NB4 (cell line): ENCODE measurements around the gene HLA-DMB.

Source experiments
- CTCF ChIP-seq: IDR thresholded peaks from one replicate; pipeline ENCODE4 v1.5.1; 2012; ENCODE audit warnings: low read depth, low read length
- POLR2A ChIP-seq: IDR thresholded peaks from 2 replicates; pipeline ENCODE4 v1.6.1; 2011; ENCODE audit warnings: mild to moderate bottlenecking; ENCODE audit not compliant: insufficient read length; ENCODE audit errors: extremely low read depth

GRCh38 chr6:32967151-32968091 is 26.6 kb upstream of the HLA-DMB start:
- TF ChIP-seq CTCF, result peak; percentile 74
- TF ChIP-seq POLR2A, result no peak
